MCF 10A (cell line): ENCODE data around the gene ZNF500. TPM values are rescaled to one million over a fixed set of nuclear protein-coding genes. Genes with fewer than 3 reads are reported as not detected.

ENCODE experiments used
- Bru-seq: library from RNA; stranded (reverse); fragments of 400-500 nt; gene quantifications from one replicate; lab custom pipeline; 2021; lab: Mats Ljungman, UMichigan
- BruChase-seq, 2 experiments: library from RNA; stranded (reverse); fragments of 400-500 nt; gene quantifications; one replicate each; lab custom pipeline; 2021; lab: Mats Ljungman, UMichigan
- BruUV-seq: library from RNA; stranded (reverse); fragments of 400-500 nt; replicated peaks from 2 replicates; lab custom pipeline; 2021; lab: Mats Ljungman, UMichigan
- CTCF ChIA-PET: fragments of 300-600 bp; sonication (Branson Sonifier 250); formaldehyde crosslinking; extraction: SDS; loops from one replicate; lab custom pipeline; 2021; ENCODE audit warnings: antibody characterized with exemption, inconsistent platforms; lab: Yijun Ruan, JAX
- POLR2A ChIA-PET: fragments of 300-600, 350-650 bp; sonication (Branson Sonifier 250); formaldehyde crosslinking; extraction: SDS; loops from one replicate; lab custom pipeline; 2020; ENCODE audit warnings: antibody characterized with exemption, inconsistent platforms; lab: Yijun Ruan, JAX
- DNase-seq: peaks from one replicate; pipeline ENCODE4 v3.0.0-alpha.2; 2018; ENCODE audit not compliant: unreplicated experiment
- H3K27ac Mint-ChIP-seq: one replicate; pipeline ENCODE4 v1.8.0; 2022; ENCODE audit warnings: mild to moderate bottlenecking, low read depth, mixed read lengths; ENCODE audit not compliant: unreplicated experiment
- H3K27me3 Mint-ChIP-seq: one replicate; pipeline ENCODE4 v1.8.0; 2022; ENCODE audit warnings: mixed read lengths; ENCODE audit not compliant: insufficient read depth, unreplicated experiment
- H3K36me3 Mint-ChIP-seq: one replicate; pipeline ENCODE4 v1.8.0; 2022; ENCODE audit warnings: mild to moderate bottlenecking, moderate library complexity, mixed read lengths; ENCODE audit not compliant: insufficient read depth, unreplicated experiment
- H3K4me1 Mint-ChIP-seq: one replicate; pipeline ENCODE4 v1.8.0; 2022; ENCODE audit warnings: mixed read lengths; ENCODE audit not compliant: insufficient read depth, unreplicated experiment
- H3K4me3 Mint-ChIP-seq: one replicate; pipeline ENCODE4 v1.8.0; 2022; ENCODE audit warnings: mild to moderate bottlenecking, moderate library complexity, mixed read lengths; ENCODE audit not compliant: unreplicated experiment
- H3K9me3 Mint-ChIP-seq: one replicate; pipeline ENCODE4 v1.8.0; 2022; ENCODE audit warnings: mixed read lengths; ENCODE audit not compliant: unreplicated experiment
- intact Hi-C: fragments of 100-400 bp; cut with micrococcal nuclease; formaldehyde crosslinking; loops from 2 replicates; pipeline ENCODE4 v1.14.1; 2022
- long read RNA-seq: library from polyadenylated mRNA; stranded (forward); transcript quantifications from one replicate; pipeline ENCODE4 v2.0.0, GENCODE V29; 2022
- total RNA-seq: library from RNA; stranded (reverse); gene quantifications from 2 replicates; pipeline ENCODE4 v1.2.3, GENCODE V29; 2022
- TF ChIP-seq, protein P1 (sequence below): fragments of 200-600 bp; IDR thresholded peaks from one replicate; pipeline ENCODE4 v1.8.0; 2022; ENCODE audit warnings: antibody characterized with exemption, mild to moderate bottlenecking; ENCODE audit not compliant: unreplicated experiment

Gene ZNF500
- total RNA-seq = 13.8 and 14.0 TPM in 2 replicates
- percentile 62 among the genes with signal in this experiment for Bru-seq, nascent RNA
- percentile 64 among the genes with signal in this experiment for BruChase-seq, experiment 1, labeled RNA remaining after a 6-hour chase
- BruChase-seq, experiment 2, labeled RNA remaining after a 2-hour chase = percentile 65 among the genes with signal in this experiment
- long read RNA-seq, full-length matches to known transcripts = 7 of 12 reads
- long read RNA-seq, partial matches to known transcripts = 2 of 12 reads
- long read RNA-seq, other reads (novel, unspliced or antisense) = 3 of 12 reads

- H3K4me1 Mint-ChIP-seq = peaks cover 5% of the 10 kb centered on the region
- H3K9me3 Mint-ChIP-seq = no peaks in the 10 kb centered on the region
- peak; percentile 95 for DNase-seq
- ChIA-PET POLR2A (interaction anchor here (0.7 to 4.8 kb wide), 12 partner anchors 9 to 198 kb away, joined by 3 to 64 read pairs (median 6); partner anchors contain the start of genes ANKS3, DNAAF8 and ROGDI), CTCF (interaction anchor here (0.7 kb wide), 1 partner anchor 119 kb away, joined by 4 read pairs; no protein-coding TSS in a partner anchor)
- no TSS peak for BruUV-seq
- H3K36me3 Mint-ChIP-seq = peaks cover 31% of the 10 kb centered on the region
- TF ChIP-seq, protein P1, sequence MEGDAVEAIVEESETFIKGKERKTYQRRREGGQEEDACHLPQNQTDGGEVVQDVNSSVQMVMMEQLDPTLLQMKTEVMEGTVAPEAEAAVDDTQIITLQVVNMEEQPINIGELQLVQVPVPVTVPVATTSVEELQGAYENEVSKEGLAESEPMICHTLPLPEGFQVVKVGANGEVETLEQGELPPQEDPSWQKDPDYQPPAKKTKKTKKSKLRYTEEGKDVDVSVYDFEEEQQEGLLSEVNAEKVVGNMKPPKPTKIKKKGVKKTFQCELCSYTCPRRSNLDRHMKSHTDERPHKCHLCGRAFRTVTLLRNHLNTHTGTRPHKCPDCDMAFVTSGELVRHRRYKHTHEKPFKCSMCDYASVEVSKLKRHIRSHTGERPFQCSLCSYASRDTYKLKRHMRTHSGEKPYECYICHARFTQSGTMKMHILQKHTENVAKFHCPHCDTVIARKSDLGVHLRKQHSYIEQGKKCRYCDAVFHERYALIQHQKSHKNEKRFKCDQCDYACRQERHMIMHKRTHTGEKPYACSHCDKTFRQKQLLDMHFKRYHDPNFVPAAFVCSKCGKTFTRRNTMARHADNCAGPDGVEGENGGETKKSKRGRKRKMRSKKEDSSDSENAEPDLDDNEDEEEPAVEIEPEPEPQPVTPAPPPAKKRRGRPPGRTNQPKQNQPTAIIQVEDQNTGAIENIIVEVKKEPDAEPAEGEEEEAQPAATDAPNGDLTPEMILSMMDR = no peak
- intact Hi-C loops = loop anchor here (1.0 to 2.0 kb wide), 2 partner anchors 33 to 36 kb away; partner anchors contain the start of genes ANKS3, DNAAF8 and ROGDI
- peak within 1 kb of the TSS; percentile 95 for H3K27ac Mint-ChIP-seq
- H3K4me3 Mint-ChIP-seq = peak within 1 kb of the TSS; percentile 90
- no peaks in the 10 kb centered on the region for H3K27me3 Mint-ChIP-seq
These were observed at the start of gene ZNF500 for GRCh38 chr16:4766875-4767628. ZNF500 (minus strand) TSS chr16:4767162; CDS start chr16:4765978, 1,184 bp downstream.

- Mint-ChIP-seq H3K27me3 (no peaks in the 10 kb centered on the region), H3K9me3 (no peaks in the 10 kb centered on the region), H3K27ac (no peak overlapping the region), H3K4me3 (no peak overlapping the region), H3K36me3 (peaks cover 95% of the 10 kb centered on the region), H3K4me1 (no peaks in the 10 kb centered on the region)
- ChIA-PET CTCF (interaction anchor here (0.6 kb wide), 1 partner anchor 20 kb away, joined by 3 read pairs; no protein-coding TSS in a partner anchor), POLR2A (no interaction called here)
- intact Hi-C loops = no loop called here
- DNase-seq = no peak
- no TSS peak for BruUV-seq
- TF ChIP-seq, protein P1 = no peak
These were observed 47.7 kb upstream of the ZNF500 start for GRCh38 chr16:4814542-4815173.

DNA sequence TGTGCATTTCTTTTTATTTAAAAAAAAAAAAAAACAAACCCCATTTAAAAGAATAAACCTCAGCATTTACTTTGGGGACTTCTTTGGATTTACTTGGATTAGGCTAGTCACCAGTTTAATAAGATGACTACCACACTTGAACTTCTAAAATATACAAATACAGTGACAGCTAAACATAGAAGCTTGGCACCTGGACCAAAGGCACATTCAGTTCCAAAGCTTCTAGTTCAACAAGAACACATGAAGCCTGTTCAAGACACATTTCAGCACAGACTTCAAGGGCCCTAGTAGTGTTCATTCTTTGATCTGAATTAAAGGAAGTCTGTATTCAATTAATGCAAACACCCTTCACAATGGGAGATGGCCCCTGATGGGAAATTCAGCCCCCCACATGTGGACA is 47.1 kb upstream of the ZNF500 start:
- TF ChIP-seq, protein P1 = no peak
- no peak overlapping the region for H3K4me3 Mint-ChIP-seq
- H3K27ac Mint-ChIP-seq = no peak overlapping the region
- DNase-seq = no peak
- ChIA-PET POLR2A (no interaction called here), CTCF (interaction anchor here (0.6 to 0.8 kb wide), 3 partner anchors 20 to 142 kb away, joined by 3 to 5 read pairs (median 3); no protein-coding TSS in a partner anchor)
- intact Hi-C loops = no loop called here
- no TSS peak for BruUV-seq
- H3K9me3 Mint-ChIP-seq = no peaks in the 10 kb centered on the region
- H3K27me3 Mint-ChIP-seq = no peaks in the 10 kb centered on the region
- no peaks in the 10 kb centered on the region for H3K4me1 Mint-ChIP-seq
- peaks cover 98% of the 10 kb centered on the region for H3K36me3 Mint-ChIP-seq
